IMR-90 (cell line): ENCODE results near the gene RPS19. TPM values are rescaled to one million over a fixed set of nuclear protein-coding genes. Genes with fewer than 3 reads are reported as not detected.

Source experiments
- ATAC-seq: fragments of 200-7000 bp; cut with Tn5 transposase; 2 replicates; pipeline ENCODE4 v1.9.1; 2020; ENCODE audit warnings: low read depth, mild to moderate bottlenecking, moderate library complexity
- BruUV-seq: library from RNA; stranded (reverse); fragments of 400-500 nt; replicated peaks from 2 replicates; lab custom pipeline; 2021; lab: Mats Ljungman, UMichigan
- CTCF ChIA-PET: fragments of 300-600 bp; formaldehyde crosslinking; extraction: SDS; loops from one replicate; lab custom pipeline; 2021; ENCODE audit warnings: antibody characterized with exemption; lab: Yijun Ruan, JAX
- POLR2A ChIA-PET: fragments of 300-600 bp; sonication (Branson Sonifier 250); formaldehyde crosslinking; loops from one replicate; lab custom pipeline; 2022; ENCODE audit warnings: antibody characterized with exemption; ENCODE audit not compliant: unreplicated experiment; lab: Charles Lee
- DNase-seq: peaks from one replicate; pipeline ENCODE4 v3.0.0; 2013
- H2AFZ ChIP-seq: replicated peaks from 2 replicates; pipeline ENCODE3; 2013; ENCODE audit warnings: low read length, mild to moderate bottlenecking; ENCODE audit not compliant: poor library complexity
- H2AK5ac ChIP-seq: 2 replicates; pipeline ENCODE4 v1.6.1; 2013; ENCODE audit warnings: low read depth, low read length, inconsistent platforms
- H2AK9ac ChIP-seq: replicated peaks from 2 replicates; pipeline ENCODE3; 2013; ENCODE audit warnings: mild to moderate bottlenecking, low read depth, low read length, moderate library complexity; ENCODE audit not compliant: poor library complexity
- H2BK120ac ChIP-seq: 2 replicates; pipeline ENCODE4 v1.6.1; 2013; ENCODE audit warnings: low read depth, low read length, inconsistent platforms
- H2BK15ac ChIP-seq: 3 replicates; pipeline ENCODE4 v1.6.1; 2013; ENCODE audit warnings: low read depth, low read length, inconsistent platforms
- H2BK20ac ChIP-seq: 2 replicates; pipeline ENCODE4 v1.6.1; 2013; ENCODE audit warnings: low read depth, mild to moderate bottlenecking, inconsistent platforms, low read length, moderate library complexity
- H2BK5ac ChIP-seq: 2 replicates; pipeline ENCODE4 v1.6.1; 2013; ENCODE audit warnings: mild to moderate bottlenecking, low read depth, low read length, inconsistent platforms; ENCODE audit not compliant: poor library complexity, severe bottlenecking
- H3K14ac ChIP-seq: replicated peaks from 2 replicates; pipeline ENCODE4 v1.6.1; 2013; ENCODE audit warnings: low read depth, low read length, inconsistent platforms
- H3K18ac ChIP-seq: 2 replicates; pipeline ENCODE4 v1.6.1; 2013; ENCODE audit warnings: low read depth, low read length, control low read depth
- H3K23ac ChIP-seq: 2 replicates; pipeline ENCODE4 v1.6.1; 2013; ENCODE audit warnings: low read depth, low read length, inconsistent platforms
- H3K27ac ChIP-seq: 2 replicates; pipeline ENCODE4 v1.5.1; 2013; ENCODE audit warnings: mild to moderate bottlenecking, control low read depth, low read length; ENCODE audit not compliant: insufficient read depth
- H3K27me3 ChIP-seq: 2 replicates; pipeline ENCODE4 v1.6.1; 2013; ENCODE audit warnings: low read length; ENCODE audit not compliant: control insufficient read depth, insufficient read depth
- H3K36me3 ChIP-seq: 2 replicates; pipeline ENCODE4 v1.6.1; 2013; ENCODE audit warnings: low read length, mixed read lengths; ENCODE audit not compliant: control insufficient read depth, insufficient read depth
- H3K4ac ChIP-seq: 2 replicates; pipeline ENCODE4 v1.6.1; 2013; ENCODE audit warnings: low read depth, low read length, inconsistent platforms
- H3K4me1 ChIP-seq: 2 replicates; pipeline ENCODE4 v1.6.1; 2013; ENCODE audit warnings: low read length, mixed read lengths; ENCODE audit not compliant: control insufficient read depth, insufficient read depth
- H3K4me2 ChIP-seq: 2 replicates; pipeline ENCODE4 v1.6.1; 2013; ENCODE audit warnings: low read depth, mild to moderate bottlenecking, control low read depth, low read length, moderate library complexity
- H3K4me3 ChIP-seq: 2 replicates; pipeline ENCODE4 v1.5.1; 2013; ENCODE audit warnings: low read depth, mild to moderate bottlenecking, control low read depth, low read length, moderate library complexity; ENCODE audit not compliant: insufficient read depth
- H3K56ac ChIP-seq: 2 replicates; pipeline ENCODE4 v1.6.1; 2013; ENCODE audit warnings: low read length, inconsistent platforms; ENCODE audit not compliant: insufficient read depth; ENCODE audit errors: extremely low read depth
- H3K79me1 ChIP-seq, 2 experiments: 2 replicates each; pipeline ENCODE4 v1.6.1; 2013; ENCODE audit warnings: low read length in 2 of 2, inconsistent platforms in 1 of 2, low read depth in 1 of 2
- H3K9ac ChIP-seq: 2 replicates; pipeline ENCODE4 v1.6.1; 2013; ENCODE audit warnings: low read depth, low read length, control low read depth
- H3K9me1 ChIP-seq: 2 replicates; pipeline ENCODE4 v1.6.1; 2013; ENCODE audit warnings: low read length, inconsistent platforms; ENCODE audit not compliant: insufficient read depth
- H3K9me3 ChIP-seq: 2 replicates; pipeline ENCODE4 v1.6.1; 2013; ENCODE audit warnings: low read length; ENCODE audit not compliant: control insufficient read depth, insufficient read depth
- H4K20me1 ChIP-seq: 2 replicates; pipeline ENCODE4 v1.6.1; 2013; ENCODE audit warnings: low read length, inconsistent platforms; ENCODE audit not compliant: insufficient read depth
- H4K5ac ChIP-seq: 2 replicates; pipeline ENCODE4 v1.6.1; 2013; ENCODE audit warnings: mild to moderate bottlenecking, low read depth, low read length, control low read depth
- H4K8ac ChIP-seq, 2 experiments: 2 replicates each; pipeline ENCODE4 v1.6.1; 2013; ENCODE audit warnings: low read depth in 2 of 2, low read length in 2 of 2, control low read depth in 1 of 2, inconsistent platforms in 1 of 2
- H4K91ac ChIP-seq: 2 replicates; pipeline ENCODE4 v1.6.1; 2013; ENCODE audit warnings: low read depth, low read length, inconsistent platforms; ENCODE audit not compliant: insufficient read depth
- BHLHE40 ChIP-seq: fragments of 150-350 bp; IDR thresholded peaks from 2 replicates; pipeline ENCODE4 v1.6.1; 2016; ENCODE audit warnings: mild to moderate bottlenecking, low read depth, low read length
- CEBPB ChIP-seq: IDR thresholded peaks from 2 replicates; pipeline ENCODE4 v1.6.1; 2012; ENCODE audit warnings: low read depth, low read length, improper control_type of control experiment
- CHD1 ChIP-seq: IDR thresholded peaks from 2 replicates; pipeline ENCODE4 v1.6.1; 2012; ENCODE audit warnings: low read depth, low read length, improper control_type of control experiment
- FOS ChIP-seq: fragments of 150-350 bp; IDR thresholded peaks from 2 replicates; pipeline ENCODE4 v1.6.1; 2016; ENCODE audit warnings: low read depth, low read length
- MAFK ChIP-seq: IDR thresholded peaks from 2 replicates; pipeline ENCODE4 v1.6.1; 2012; ENCODE audit warnings: low read depth, low read length, improper control_type of control experiment
- MAZ ChIP-seq: IDR thresholded peaks from 2 replicates; pipeline ENCODE4 v1.6.1; 2012; ENCODE audit warnings: low read depth, mild to moderate bottlenecking, low read length, improper control_type of control experiment, moderate library complexity, borderline replicate concordance
- MXI1 ChIP-seq: IDR thresholded peaks from 2 replicates; pipeline ENCODE4 v1.6.1; 2012; ENCODE audit warnings: low read depth, mild to moderate bottlenecking, low read length, moderate library complexity, borderline replicate concordance
- NFE2L2 ChIP-seq: fragments of 150-350 bp; IDR thresholded peaks from 2 replicates; pipeline ENCODE4 v1.6.1; 2016; ENCODE audit warnings: low read depth, mild to moderate bottlenecking, low read length
- POLR2A ChIP-seq: IDR thresholded peaks from 2 replicates; pipeline ENCODE4 v1.6.1; 2012; ENCODE audit warnings: mild to moderate bottlenecking, low read depth, low read length
- RAD21 ChIP-seq: IDR thresholded peaks from 2 replicates; pipeline ENCODE4 v1.6.1; 2012; ENCODE audit warnings: low read length, improper control_type of control experiment
- RCOR1 ChIP-seq: IDR thresholded peaks from 2 replicates; pipeline ENCODE4 v1.6.1; 2012; ENCODE audit warnings: mild to moderate bottlenecking, low read length, improper control_type of control experiment; ENCODE audit not compliant: insufficient replicate concordance
- RFX5 ChIP-seq: IDR thresholded peaks from 2 replicates; pipeline ENCODE4 v1.8.0; 2012; ENCODE audit warnings: low read depth, mild to moderate bottlenecking, low read length, moderate library complexity
- SMC3 ChIP-seq: fragments of 150-350 bp; IDR thresholded peaks from 2 replicates; pipeline ENCODE4 v1.6.1; 2016; ENCODE audit warnings: low read depth, mild to moderate bottlenecking, antibody characterized with exemption, low read length, moderate library complexity
- USF2 ChIP-seq: fragments of 150-350 bp; IDR thresholded peaks from 2 replicates; pipeline ENCODE4 v1.6.1; 2017; ENCODE audit warnings: mild to moderate bottlenecking, antibody characterized with exemption, low read length, low read depth
- WGBS, 2 experiments: methylation state at CpG; one replicate each; pipeline versions ENCODE4 v1.1.5 to v1.1.7; 2013; ENCODE audit warnings: missing lambda C conversion rate in 2 of 2; ENCODE audit not compliant: insufficient read length in 1 of 2; ENCODE audit errors: extremely low coverage in 2 of 2; 5-methylcytosine and 5-hydroxymethylcytosine counted together
- dilution Hi-C: fragments of 300-500 bp; cut with HindIII; formaldehyde crosslinking; loops from one replicate; pipeline ENCODE4 v1.14.3; 2018; ENCODE audit warnings: low sequenced_read_pairs; ENCODE audit not compliant: unreplicated experiment
- in situ Hi-C: fragments of 300-500 bp; cut with MboI; formaldehyde crosslinking; loops from 3 replicates; pipeline ENCODE4 v1.14.3; 2019; ENCODE audit warnings: low sequenced_read_pairs, inconsistent platforms, mixed read lengths
- intact Hi-C: fragments of 100-400 bp; cut with micrococcal nuclease; formaldehyde crosslinking; loops from 2 replicates; pipeline ENCODE4 v1.10.0; 2022
- polyA plus RNA-seq, 3 experiments: library from polyadenylated mRNA; depleted of rRNA; stranded (reverse); fragments of >200 nt; gene quantifications; 2 replicates each; pipeline ENCODE4 v1.2.3, GENCODE V29; 2012; ENCODE audit warnings: low replicate concordance in 1 of 3
- total RNA-seq: library from RNA; depleted of rRNA; stranded (reverse); fragments of >200 nt; gene quantifications from 2 replicates; pipeline ENCODE4 v1.2.3, GENCODE V29; 2012
- TF ChIP-seq, protein P1 (sequence below): fragments of 150-350 bp; IDR thresholded peaks from 2 replicates; pipeline ENCODE4 v1.6.1; 2016; ENCODE audit warnings: low read depth, mild to moderate bottlenecking, low read length, moderate library complexity, borderline replicate concordance
- TF ChIP-seq, protein P2 (sequence below): conservative IDR thresholded peaks from 2 replicates; pipeline ENCODE4 v1.5.1; 2012; ENCODE audit warnings: mild to moderate bottlenecking, low read depth, low read length, improper control_type of control experiment

RPS19 gene
- total and polyA plus RNA-seq, 2 of the 4 experiments (the other 2 are of a cell fraction) = 230 to 3,988 TPM

- H3K27me3 ChIP-seq = no peaks in the 10 kb centered on the region
- TF ChIP-seq POLR2A (no peak), SMC3 (no peak), MAFK (no peak), RFX5 (no peak), RCOR1 (no peak), BHLHE40 (no peak), MXI1 (no peak), USF2 (no peak), RAD21 (no peak), NFE2L2 (no peak), CEBPB (no peak), MAZ (no peak), FOS (no peak), CHD1 (no peak)
- TF ChIP-seq, protein P1, sequence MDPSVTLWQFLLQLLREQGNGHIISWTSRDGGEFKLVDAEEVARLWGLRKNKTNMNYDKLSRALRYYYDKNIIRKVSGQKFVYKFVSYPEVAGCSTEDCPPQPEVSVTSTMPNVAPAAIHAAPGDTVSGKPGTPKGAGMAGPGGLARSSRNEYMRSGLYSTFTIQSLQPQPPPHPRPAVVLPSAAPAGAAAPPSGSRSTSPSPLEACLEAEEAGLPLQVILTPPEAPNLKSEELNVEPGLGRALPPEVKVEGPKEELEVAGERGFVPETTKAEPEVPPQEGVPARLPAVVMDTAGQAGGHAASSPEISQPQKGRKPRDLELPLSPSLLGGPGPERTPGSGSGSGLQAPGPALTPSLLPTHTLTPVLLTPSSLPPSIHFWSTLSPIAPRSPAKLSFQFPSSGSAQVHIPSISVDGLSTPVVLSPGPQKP = no peak
- TF ChIP-seq, protein P2, sequence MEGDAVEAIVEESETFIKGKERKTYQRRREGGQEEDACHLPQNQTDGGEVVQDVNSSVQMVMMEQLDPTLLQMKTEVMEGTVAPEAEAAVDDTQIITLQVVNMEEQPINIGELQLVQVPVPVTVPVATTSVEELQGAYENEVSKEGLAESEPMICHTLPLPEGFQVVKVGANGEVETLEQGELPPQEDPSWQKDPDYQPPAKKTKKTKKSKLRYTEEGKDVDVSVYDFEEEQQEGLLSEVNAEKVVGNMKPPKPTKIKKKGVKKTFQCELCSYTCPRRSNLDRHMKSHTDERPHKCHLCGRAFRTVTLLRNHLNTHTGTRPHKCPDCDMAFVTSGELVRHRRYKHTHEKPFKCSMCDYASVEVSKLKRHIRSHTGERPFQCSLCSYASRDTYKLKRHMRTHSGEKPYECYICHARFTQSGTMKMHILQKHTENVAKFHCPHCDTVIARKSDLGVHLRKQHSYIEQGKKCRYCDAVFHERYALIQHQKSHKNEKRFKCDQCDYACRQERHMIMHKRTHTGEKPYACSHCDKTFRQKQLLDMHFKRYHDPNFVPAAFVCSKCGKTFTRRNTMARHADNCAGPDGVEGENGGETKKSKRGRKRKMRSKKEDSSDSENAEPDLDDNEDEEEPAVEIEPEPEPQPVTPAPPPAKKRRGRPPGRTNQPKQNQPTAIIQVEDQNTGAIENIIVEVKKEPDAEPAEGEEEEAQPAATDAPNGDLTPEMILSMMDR = no peak
- H3K4ac ChIP-seq = no peak overlapping the region
Observed at GRCh38 chr19:41892173-41892902, 32.3 kb downstream of the RPS19 start.

More at GRCh38 chr19:41892173-41892902, 32.3 kb downstream of the RPS19 start:
- Histone ChIP-seq H4K20me1 (peaks cover 23% of the 10 kb centered on the region), H4K8ac (no peak overlapping the region), H3K79me1 (peaks cover 9 to 32% of the 10 kb centered on the region in 2 experiments; a peak in 3 of 4 replicates), H2BK5ac (no peak overlapping the region), H3K4me3 (no peak overlapping the region), H4K91ac (no peak overlapping the region), H3K27ac (no peak overlapping the region), H3K18ac (no peak overlapping the region), H3K23ac (no peak overlapping the region), H3K14ac (no peak overlapping the region), H3K4me2 (no peak overlapping the region), H3K9me3 (no peaks in the 10 kb centered on the region), H3K9ac (no peak overlapping the region), H3K9me1 (no peaks in the 10 kb centered on the region), H3K36me3 (peaks cover 56% of the 10 kb centered on the region), H3K4me1 (no peaks in the 10 kb centered on the region), H2AFZ (no peak overlapping the region), H3K56ac (no peak overlapping the region), H2BK15ac (no peak overlapping the region), H2AK9ac (no peak overlapping the region), H2BK20ac (no peak overlapping the region), H4K5ac (no peak overlapping the region), H2BK120ac (no peak overlapping the region), H2AK5ac (no peak overlapping the region)
- dilution Hi-C loops (no loop called here), in situ Hi-C loops (no loop called here), intact Hi-C loops (no loop called here)
- DNase-seq = no peak
- ChIA-PET POLR2A (no interaction called here), CTCF (no interaction called here)
- no TSS peak for BruUV-seq
- WGBS, 2 experiments = 95% methylated on average over 22 of the region's 34 CpGs; no CpG with 5 or more reads in 1 of the 2 experiments
- ATAC-seq = no peak
